ENCODE data around the gene NPDC1. TPM values are rescaled to one million over a fixed set of nuclear protein-coding genes. Genes with fewer than 3 reads are reported as not detected.

Gene NPDC1
- total RNA-seq, 4 donors from 2014 or later, result 25.2 to 221 (median 59.2) TPM

GRCh38 chr9:137086531-137087408 is 40.8 kb upstream of the NPDC1 start, which contains the start of gene MAN1B1:
Gene MAN1B1, plus strand, starts transcription at chr9:137086985. Its CDS starts 15 bp downstream, at chr9:137087000.
- no peaks in the 10 kb centered on the region for H3K27me3 ChIP-seq
- peaks cover 0 to 5% of the 10 kb centered on the region in 2 donors for H3K4me1 ChIP-seq
- H3K4me3 ChIP-seq, result peak within 1 kb of the TSS; percentile 35 to 67
- peak within 1 kb of the TSS; percentile 74 to 82 for H3K27ac ChIP-seq
- H3K9me3 ChIP-seq, result no peaks in the 10 kb centered on the region
- DNase-seq, result peak; percentile 98
- peak; percentile 79 to 86 for TF ChIP-seq POLR2A (IDR thresholded peaks at IDR 0.05)
- TF ChIP-seq, protein P1, sequence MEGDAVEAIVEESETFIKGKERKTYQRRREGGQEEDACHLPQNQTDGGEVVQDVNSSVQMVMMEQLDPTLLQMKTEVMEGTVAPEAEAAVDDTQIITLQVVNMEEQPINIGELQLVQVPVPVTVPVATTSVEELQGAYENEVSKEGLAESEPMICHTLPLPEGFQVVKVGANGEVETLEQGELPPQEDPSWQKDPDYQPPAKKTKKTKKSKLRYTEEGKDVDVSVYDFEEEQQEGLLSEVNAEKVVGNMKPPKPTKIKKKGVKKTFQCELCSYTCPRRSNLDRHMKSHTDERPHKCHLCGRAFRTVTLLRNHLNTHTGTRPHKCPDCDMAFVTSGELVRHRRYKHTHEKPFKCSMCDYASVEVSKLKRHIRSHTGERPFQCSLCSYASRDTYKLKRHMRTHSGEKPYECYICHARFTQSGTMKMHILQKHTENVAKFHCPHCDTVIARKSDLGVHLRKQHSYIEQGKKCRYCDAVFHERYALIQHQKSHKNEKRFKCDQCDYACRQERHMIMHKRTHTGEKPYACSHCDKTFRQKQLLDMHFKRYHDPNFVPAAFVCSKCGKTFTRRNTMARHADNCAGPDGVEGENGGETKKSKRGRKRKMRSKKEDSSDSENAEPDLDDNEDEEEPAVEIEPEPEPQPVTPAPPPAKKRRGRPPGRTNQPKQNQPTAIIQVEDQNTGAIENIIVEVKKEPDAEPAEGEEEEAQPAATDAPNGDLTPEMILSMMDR (IDR thresholded peaks at IDR 0.05), result peak in 1 of 4 experiments; percentile 39
- H3K36me3 ChIP-seq, result no peaks in the 10 kb centered on the region
- intact Hi-C loops (cut with DNase I; ENCODE audit: low total_unique reads), result no loop called here

DNA sequence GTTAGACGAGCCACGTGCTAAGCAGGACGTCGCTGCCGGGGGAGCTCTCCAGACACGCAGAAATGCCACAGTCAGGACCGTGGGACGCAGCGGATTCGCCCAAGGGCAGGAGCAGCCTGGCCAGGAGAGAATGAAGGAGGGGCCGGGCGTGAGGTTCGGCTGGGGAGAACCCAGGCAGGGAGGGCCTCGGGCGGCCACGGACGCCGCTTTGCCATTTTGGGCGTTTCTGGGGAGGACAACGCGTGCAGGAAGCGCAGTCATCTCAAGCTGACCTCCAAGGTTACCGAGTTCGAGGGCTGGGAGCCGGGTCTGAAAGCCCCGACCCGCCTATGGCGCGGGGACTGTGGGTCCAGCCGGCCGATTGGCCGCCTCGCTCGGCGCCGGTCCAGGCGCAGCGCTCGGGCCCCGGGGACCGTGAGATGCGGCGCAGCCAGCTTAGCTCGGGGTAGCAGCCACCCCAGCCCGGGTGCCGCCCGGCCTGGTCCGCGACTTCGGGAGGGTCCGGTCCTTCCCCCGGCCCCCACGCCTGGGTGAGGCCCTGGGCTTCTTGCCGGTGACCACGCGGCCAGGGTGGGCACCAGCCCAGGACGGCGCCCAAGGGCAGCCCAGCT is 40.0 kb upstream of the NPDC1 start:
- DNase-seq, result no peak
- Histone ChIP-seq H3K27me3 (no peaks in the 10 kb centered on the region), H3K4me3 (peak overlapping the region; percentile 35 to 67), H3K9me3 (no peaks in the 10 kb centered on the region), H3K27ac (peak overlapping the region; percentile 64 to 82), H3K4me1 (peaks cover 0 to 5% of the 10 kb centered on the region in 2 donors), H3K36me3 (no peaks in the 10 kb centered on the region)
- TF ChIP-seq, protein P1 (IDR thresholded peaks at IDR 0.05), result no peak
- TF ChIP-seq POLR2A (IDR thresholded peaks at IDR 0.05), result no peak
- intact Hi-C loops (cut with DNase I; ENCODE audit: low total_unique reads), result no loop called here

- DNase-seq, result peak in 1 of 2 donors; percentile 16
- Histone ChIP-seq H3K9me3 (no peaks in the 10 kb centered on the region), H3K4me1 (peaks cover 0 to 5% of the 10 kb centered on the region in 2 donors), H3K27me3 (no peaks in the 10 kb centered on the region), H3K36me3 (no peaks in the 10 kb centered on the region), H3K4me3 (no peak overlapping the region), H3K27ac (no peak overlapping the region)
- TF ChIP-seq, protein P1 (IDR thresholded peaks at IDR 0.05), result no peak
- no peak for TF ChIP-seq POLR2A (IDR thresholded peaks at IDR 0.05)
- intact Hi-C loops (cut with DNase I; ENCODE audit: low total_unique reads), result no loop called here
Measured at GRCh38 chr9:137084526-137084925, 38.5 kb upstream of the NPDC1 start.

- intact Hi-C loops (cut with DNase I; ENCODE audit: low total_unique reads), result no loop called here
- Histone ChIP-seq H3K27ac (peak overlapping the region; percentile 44 to 67), H3K9me3 (no peaks in the 10 kb centered on the region), H3K4me1 (peaks cover 0 to 7% of the 10 kb centered on the region in 2 donors), H3K27me3 (no peaks in the 10 kb centered on the region), H3K4me3 (no peak overlapping the region), H3K36me3 (no peaks in the 10 kb centered on the region)
- TF ChIP-seq, protein P1 (IDR thresholded peaks at IDR 0.05), result no peak
- no peak for TF ChIP-seq POLR2A (IDR thresholded peaks at IDR 0.05)
- DNase-seq, result peak; percentile 63 to 67
Measured at GRCh38 chr9:137083394-137084004, 37.5 kb upstream of the NPDC1 start.
